A549 (cell line): Measurements from ENCODE around the gene MORF4L1. TPM values are rescaled to one million over a fixed set of nuclear protein-coding genes. Genes with fewer than 3 reads are reported as not detected.
"Not testable (repeated sequence)": the region's sequence is repeated elsewhere in the genome, so short reads cannot be mapped to it uniquely, and the experiment has no call there.

ENCODE experiments used
- ATAC-seq, 2 experiments: fragments of 200-7000 bp in 1 of 2; fragments of >200 bp in 1 of 2; cut with Nextera tagmentation in 1 of 2; cut with Tn5 transposase in 1 of 2; 3 replicates each; pipeline versions ENCODE4 v1.8.0 to v1.9.1; 2018 to 2020; ENCODE audit warnings: mild to moderate bottlenecking in 1 of 2, moderate library complexity in 1 of 2
- CTCF ChIA-PET: fragments of 300-600 bp; sonication (Branson Sonifier 250); formaldehyde crosslinking; extraction: SDS; loops from one replicate; lab custom pipeline; 2021; ENCODE audit warnings: antibody characterized with exemption, inconsistent platforms; lab: Yijun Ruan, JAX
- POLR2A ChIA-PET: fragments of 350-600 bp; formaldehyde crosslinking; extraction: SDS; loops from one replicate; lab custom pipeline; 2021; ENCODE audit warnings: antibody characterized with exemption, inconsistent platforms; lab: Yijun Ruan, JAX
- DNase-seq, 2 experiments: peaks; one replicate each; pipeline versions ENCODE4 v3.0.0 to v3.0.0-alpha.2; 2011 to 2016; ENCODE audit warnings: low read depth in 1 of 2, low spot score in 1 of 2
- FAIRE-seq: peaks from 2 replicates; lab custom pipeline; 2011; peaks lifted over from hg19 to GRCh38; lab: Jason Lieb, UNC
- H3K27ac ChIP-seq, 2 experiments: fragments of >200 bp; sonication (Bioruptor Twin); formaldehyde crosslinking; 3 replicates each; pipeline ENCODE4 v1.5.1; 2016 to 2017
- H3K4me1 ChIP-seq: fragments of >200 bp; sonication (Bioruptor Twin); formaldehyde crosslinking; 3 replicates; pipeline ENCODE4 v1.6.1; 2016
- H3K4me2 ChIP-seq: fragments of >200 bp; sonication (Bioruptor Twin); formaldehyde crosslinking; 3 replicates; pipeline ENCODE4 v1.6.1; 2016
- H3K4me3 ChIP-seq: fragments of >200 bp; sonication (Bioruptor Twin); formaldehyde crosslinking; 3 replicates; pipeline ENCODE4 v1.5.1; 2016
- H3K9me3 ChIP-seq: fragments of >200 bp; sonication (Bioruptor Twin); formaldehyde crosslinking; 3 replicates; pipeline ENCODE4 v1.6.1; 2016
- CBX2 ChIP-seq: fragments of 200-600 bp; sonication (generic); IDR thresholded peaks from 2 replicates; pipeline ENCODE4 v1.6.1; 2016; ENCODE audit warnings: low read depth, mild to moderate bottlenecking, borderline replicate concordance
- CBX8 ChIP-seq: fragments of 200-600 bp; sonication (generic); IDR thresholded peaks from 2 replicates; pipeline ENCODE4 v1.6.1; 2016
- EHF ChIP-seq: fragments of 250-450 bp; sonication (Bioruptor Pico); IDR thresholded peaks from 2 replicates; pipeline ENCODE4 v1.5.0; 2020; ENCODE audit warnings: mild to moderate bottlenecking
- ESRRA ChIP-seq: fragments of 150-350 bp; IDR thresholded peaks from 2 replicates; pipeline ENCODE4 v1.6.1; 2014; ENCODE audit warnings: mild to moderate bottlenecking, low read length, borderline replicate concordance
- FOXS1 ChIP-seq: fragments of 250-450 bp; sonication (Bioruptor Pico); IDR thresholded peaks from 2 replicates; pipeline ENCODE4 v1.5.0; 2020; ENCODE audit warnings: mild to moderate bottlenecking, moderate library complexity
- HDAC2 ChIP-seq: fragments of 200-600 bp; sonication (generic); IDR thresholded peaks from 2 replicates; pipeline ENCODE4 v1.6.1; 2016
- HEYL ChIP-seq: fragments of 250-450 bp; sonication (Bioruptor Pico); IDR thresholded peaks from 2 replicates; pipeline ENCODE4 v1.8.0; 2021; ENCODE audit warnings: mild to moderate bottlenecking, moderate library complexity
- HOXA7 ChIP-seq: fragments of 250-450 bp; sonication (Bioruptor Pico); IDR thresholded peaks from 2 replicates; pipeline ENCODE4 v1.5.0; 2020; ENCODE audit warnings: mild to moderate bottlenecking, moderate library complexity
- JUN ChIP-seq, 2 experiments: fragments of >200 bp; sonication (Bioruptor Twin); formaldehyde crosslinking; IDR thresholded peaks; 2 replicates in 1 of 2; 3 replicates in 1 of 2; pipeline ENCODE4 v1.6.1; 2016 to 2017
- KDM1A ChIP-seq: fragments of 200-600 bp; sonication (generic); IDR thresholded peaks from 2 replicates; pipeline ENCODE4 v1.6.1; 2016; ENCODE audit warnings: low read depth, mild to moderate bottlenecking
- MYC ChIP-seq: IDR thresholded peaks from 2 replicates; pipeline ENCODE4 v1.6.1; 2012; ENCODE audit warnings: mild to moderate bottlenecking, inconsistent platforms, low read length, improper control_type of control experiment, borderline replicate concordance
- NPAS2 ChIP-seq: fragments of 250-450 bp; sonication (Bioruptor Pico); IDR thresholded peaks from 2 replicates; pipeline ENCODE4 v1.8.0; 2022; ENCODE audit warnings: mild to moderate bottlenecking, moderate library complexity, borderline replicate concordance
- RARB ChIP-seq: fragments of 250-450 bp; sonication (Bioruptor Pico); IDR thresholded peaks from 2 replicates; pipeline ENCODE4 v1.8.0; 2021; ENCODE audit warnings: mild to moderate bottlenecking, moderate library complexity
- RFX5 ChIP-seq: fragments of 450-650 bp; IDR thresholded peaks from 2 replicates; pipeline ENCODE4 v1.7.1; 2014; ENCODE audit warnings: antibody characterized with exemption, mild to moderate bottlenecking, moderate library complexity
- SREBF2 ChIP-seq: fragments of 450-650 bp; IDR thresholded peaks from 2 replicates; pipeline ENCODE4 v1.6.1; 2014; ENCODE audit warnings: mild to moderate bottlenecking, moderate library complexity
- TP53 ChIP-seq: fragments of 250-450 bp; sonication (Bioruptor Pico); IDR thresholded peaks from 2 replicates; pipeline ENCODE4 v1.5.0; 2021; ENCODE audit warnings: mild to moderate bottlenecking, moderate library complexity
- ZC3H11A ChIP-seq: fragments of 450-650 bp; IDR thresholded peaks from 2 replicates; pipeline ENCODE4 v1.6.1; 2014; ENCODE audit warnings: antibody characterized with exemption, mild to moderate bottlenecking
- ZNF302 ChIP-seq: fragments of 250-450 bp; sonication (Bioruptor Pico); IDR thresholded peaks from 2 replicates; pipeline ENCODE4 v1.9.0; 2021; ENCODE audit warnings: inconsistent platforms, mild to moderate bottlenecking, moderate library complexity
- ZSCAN20 ChIP-seq: fragments of 250-450 bp; sonication (Bioruptor Pico); IDR thresholded peaks from 2 replicates; pipeline ENCODE4 v1.8.0; 2022; ENCODE audit warnings: mild to moderate bottlenecking, moderate library complexity
- WGBS: methylation state at CpG from one replicate; pipeline ENCODE4 v1.1.6; 2017; ENCODE audit errors: missing lambda C conversion rate; 5-methylcytosine and 5-hydroxymethylcytosine counted together
- polyA plus RNA-seq, 4 experiments: library from polyadenylated mRNA; depleted of rRNA in 3 of 4; stranded (reverse); fragments of >200 nt; fragmentation: RNase III in 1 of 4; extraction: RNeasy Plus Mini Kit Qiagen cat#74134 plus additional on column Dnase treatment in 1 of 4; gene quantifications; 2 replicates in 3 of 4; 3 replicates in 1 of 4; pipeline ENCODE4 v1.2.3, GENCODE V29; 2011 to 2017
- TF ChIP-seq, protein P1 (sequence below): fragments of >200 bp; sonication (Bioruptor Twin); formaldehyde crosslinking; IDR thresholded peaks from 3 replicates; pipeline ENCODE4 v1.5.1; 2016
- TF ChIP-seq, protein P2 (sequence below): fragments of 150-350 bp; IDR thresholded peaks from 2 replicates; pipeline ENCODE4 v1.6.1; 2014; ENCODE audit warnings: low read depth, mild to moderate bottlenecking, low read length
- TF ChIP-seq, protein P3 (sequence below): fragments of >200 bp; sonication (Bioruptor Twin); formaldehyde crosslinking; IDR thresholded peaks from 2 replicates; pipeline ENCODE4 v1.6.1; 2016
- TF ChIP-seq, protein P4 (sequence below): IDR thresholded peaks from 2 replicates; pipeline ENCODE4 v1.6.1; 2012; ENCODE audit warnings: low read depth, borderline replicate concordance

The MORF4L1 gene
- polyA plus RNA-seq, 2 of the 4 experiments (the other 2 are of a cell fraction) = 498 to 927 TPM

DNA sequence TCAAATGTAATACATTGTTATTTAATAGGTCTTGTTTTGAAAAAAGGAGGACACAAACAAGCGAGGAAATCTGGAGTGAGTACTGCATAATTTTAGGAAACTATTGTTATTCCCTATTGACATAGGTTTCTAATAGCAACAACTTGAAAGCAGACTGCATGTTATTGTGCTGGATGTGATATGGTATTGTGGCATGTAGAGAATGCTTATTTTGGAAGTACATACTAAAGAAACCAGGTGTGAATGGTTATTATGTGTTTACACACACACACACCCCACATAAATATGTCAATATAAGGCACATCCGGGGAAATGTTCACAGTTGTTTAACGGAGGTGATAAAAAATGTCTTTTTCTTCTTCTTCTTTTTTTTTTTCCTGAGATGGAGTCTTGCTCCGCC is 5.9 kb upstream of the MORF4L1 start:
- Histone ChIP-seq H3K9me3 (no peaks in the 10 kb centered on the region), H3K4me2 (no peak overlapping the region), H3K4me1 (no peaks in the 10 kb centered on the region), H3K4me3 (no peak overlapping the region), H3K27ac (no peak overlapping the region)
- DNase-seq (peak in 1 of 2 experiments; percentile 41), FAIRE-seq (no peak), ATAC-seq (peak; percentile 44 to 64; a peak in 5 of 6 replicates)
- ChIA-PET POLR2A (no interaction called here), CTCF (interaction anchor here (1.6 kb wide), 1 partner anchor 318 kb away, joined by 3 read pairs; no protein-coding TSS in a partner anchor)
- WGBS = 57% methylated on average over 4 of the region's 4 CpGs
- TF ChIP-seq RFX5 (no peak), TP53 (no peak), EHF (CRISPR knock-in tag) (no peak), MYC (no peak), KDM1A (no peak), NPAS2 (no peak), HEYL (CRISPR knock-in tag) (no peak), ZNF302 (CRISPR knock-in tag) (no peak), HOXA7 (CRISPR knock-in tag) (no peak), ZC3H11A (no peak), ZSCAN20 (CRISPR knock-in tag) (no peak)
- TF ChIP-seq, protein P1, sequence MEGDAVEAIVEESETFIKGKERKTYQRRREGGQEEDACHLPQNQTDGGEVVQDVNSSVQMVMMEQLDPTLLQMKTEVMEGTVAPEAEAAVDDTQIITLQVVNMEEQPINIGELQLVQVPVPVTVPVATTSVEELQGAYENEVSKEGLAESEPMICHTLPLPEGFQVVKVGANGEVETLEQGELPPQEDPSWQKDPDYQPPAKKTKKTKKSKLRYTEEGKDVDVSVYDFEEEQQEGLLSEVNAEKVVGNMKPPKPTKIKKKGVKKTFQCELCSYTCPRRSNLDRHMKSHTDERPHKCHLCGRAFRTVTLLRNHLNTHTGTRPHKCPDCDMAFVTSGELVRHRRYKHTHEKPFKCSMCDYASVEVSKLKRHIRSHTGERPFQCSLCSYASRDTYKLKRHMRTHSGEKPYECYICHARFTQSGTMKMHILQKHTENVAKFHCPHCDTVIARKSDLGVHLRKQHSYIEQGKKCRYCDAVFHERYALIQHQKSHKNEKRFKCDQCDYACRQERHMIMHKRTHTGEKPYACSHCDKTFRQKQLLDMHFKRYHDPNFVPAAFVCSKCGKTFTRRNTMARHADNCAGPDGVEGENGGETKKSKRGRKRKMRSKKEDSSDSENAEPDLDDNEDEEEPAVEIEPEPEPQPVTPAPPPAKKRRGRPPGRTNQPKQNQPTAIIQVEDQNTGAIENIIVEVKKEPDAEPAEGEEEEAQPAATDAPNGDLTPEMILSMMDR = no peak
- TF ChIP-seq, protein P2, sequence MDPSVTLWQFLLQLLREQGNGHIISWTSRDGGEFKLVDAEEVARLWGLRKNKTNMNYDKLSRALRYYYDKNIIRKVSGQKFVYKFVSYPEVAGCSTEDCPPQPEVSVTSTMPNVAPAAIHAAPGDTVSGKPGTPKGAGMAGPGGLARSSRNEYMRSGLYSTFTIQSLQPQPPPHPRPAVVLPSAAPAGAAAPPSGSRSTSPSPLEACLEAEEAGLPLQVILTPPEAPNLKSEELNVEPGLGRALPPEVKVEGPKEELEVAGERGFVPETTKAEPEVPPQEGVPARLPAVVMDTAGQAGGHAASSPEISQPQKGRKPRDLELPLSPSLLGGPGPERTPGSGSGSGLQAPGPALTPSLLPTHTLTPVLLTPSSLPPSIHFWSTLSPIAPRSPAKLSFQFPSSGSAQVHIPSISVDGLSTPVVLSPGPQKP = no peak

DNA sequence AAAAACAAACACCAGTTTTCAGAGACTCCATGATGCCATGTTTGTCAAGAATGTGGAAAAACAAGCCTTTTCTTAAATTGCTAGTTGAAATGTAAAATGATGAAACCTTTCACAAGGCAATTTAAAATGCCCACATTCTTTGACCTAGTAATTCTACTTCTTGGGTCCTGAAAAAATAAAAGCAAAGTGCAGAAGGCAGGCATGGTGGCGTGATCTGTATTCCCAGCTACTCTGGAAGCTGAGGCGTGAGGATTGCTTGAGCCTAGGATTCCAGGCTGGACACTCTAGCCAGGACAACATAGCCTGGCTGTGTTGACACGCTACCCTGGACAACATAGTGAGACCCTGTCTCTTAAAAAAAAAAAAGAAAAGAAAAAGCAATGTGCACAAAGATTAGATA is 4.3 kb upstream of the MORF4L1 start:
- ATAC-seq (no peak), FAIRE-seq (no peak), DNase-seq (no peak)
- POLR2A ChIA-PET = no interaction called here
- Histone ChIP-seq H3K27ac (no peak overlapping the region), H3K4me3 (no peak overlapping the region), H3K9me3 (no peaks in the 10 kb centered on the region), H3K4me1 (0 out of 3 replicates have a peak, but pooled peaks cover 3% of the 10 kb centered on the region), H3K4me2 (no peak overlapping the region)
- no peak for TF ChIP-seq CBX8
- TF ChIP-seq HEYL (CRISPR knock-in tag) = no peak
- TF ChIP-seq FOXS1 = no peak
- no peak for TF ChIP-seq ESRRA
- TF ChIP-seq EHF (CRISPR knock-in tag) = no peak
- TF ChIP-seq ZNF302 (CRISPR knock-in tag) = no peak
- TF ChIP-seq CBX2 = no peak
- TF ChIP-seq, protein P3, sequence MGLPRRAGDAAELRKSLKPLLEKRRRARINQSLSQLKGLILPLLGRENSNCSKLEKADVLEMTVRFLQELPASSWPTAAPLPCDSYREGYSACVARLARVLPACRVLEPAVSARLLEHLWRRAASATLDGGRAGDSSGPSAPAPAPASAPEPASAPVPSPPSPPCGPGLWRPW = no peak
- TF ChIP-seq NPAS2 = no peak
- no peak for TF ChIP-seq JUN (IDR thresholded peaks at IDR 0.05)
- TF ChIP-seq, protein P4, sequence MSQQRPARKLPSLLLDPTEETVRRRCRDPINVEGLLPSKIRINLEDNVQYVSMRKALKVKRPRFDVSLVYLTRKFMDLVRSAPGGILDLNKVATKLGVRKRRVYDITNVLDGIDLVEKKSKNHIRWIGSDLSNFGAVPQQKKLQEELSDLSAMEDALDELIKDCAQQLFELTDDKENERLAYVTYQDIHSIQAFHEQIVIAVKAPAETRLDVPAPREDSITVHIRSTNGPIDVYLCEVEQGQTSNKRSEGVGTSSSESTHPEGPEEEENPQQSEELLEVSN = no peak
- no peak for TF ChIP-seq RARB (CRISPR knock-in tag)
- TF ChIP-seq TP53 = no peak
- TF ChIP-seq HDAC2 = no peak
- TF ChIP-seq SREBF2 = no peak
- 90% methylated on average over 3 of the region's 3 CpGs for WGBS
- CTCF ChIA-PET = interaction anchor here (0.6 to 1.0 kb wide), 2 partner anchors 8 to 309 kb away, joined by 4 to 6 read pairs; no protein-coding TSS in a partner anchor

DNA sequence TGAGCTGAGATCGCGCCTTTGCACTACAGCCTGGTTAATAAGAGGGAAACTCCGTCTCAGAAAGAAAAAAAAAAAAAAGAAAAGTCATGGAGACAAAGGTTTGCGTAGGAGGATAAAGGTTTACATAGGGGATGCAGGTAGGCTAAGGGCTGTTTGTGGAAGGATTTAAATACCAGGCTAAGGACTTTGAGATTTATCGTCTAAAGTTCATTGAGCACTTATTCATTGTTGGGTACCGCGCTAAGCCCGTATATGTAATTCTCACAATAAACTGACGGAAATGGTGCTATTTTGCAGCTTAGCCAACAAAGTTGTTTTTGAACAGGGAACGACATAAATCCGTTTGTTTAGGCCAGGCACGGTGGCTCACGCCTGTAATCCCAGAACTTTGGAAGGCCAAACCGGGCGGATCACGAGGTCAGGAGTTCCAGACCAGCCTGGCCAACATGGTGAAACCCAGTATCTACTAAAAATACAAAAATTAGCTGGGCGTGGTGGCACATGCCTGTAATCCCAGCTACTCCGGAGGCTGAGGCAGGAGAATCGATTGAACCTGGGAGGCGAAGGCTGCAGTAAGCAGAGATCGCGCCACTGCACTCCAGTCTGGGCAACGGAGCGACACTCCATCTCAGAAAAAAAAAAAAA is 1.1 kb upstream of the MORF4L1 start:
- Histone ChIP-seq H3K27ac (peak overlapping the region in 1 of 2 experiments; percentile 3; a peak in 1 of 6 replicates), H3K4me2 (peak overlapping the region; percentile 83; the same call in 2 of the 3 replicates), H3K4me1 (peaks cover 23% of the 10 kb centered on the region)
- not testable (repeated sequence) for ATAC-seq, H3K4me3 ChIP-seq, H3K9me3 ChIP-seq, DNase-seq, FAIRE-seq
- CTCF ChIA-PET = interaction anchor here (0.6 to 3.3 kb wide), 8 partner anchors 10 to 110 kb away, joined by 3 to 25 read pairs (median 4); no protein-coding TSS in a partner anchor
- POLR2A ChIA-PET = interaction anchor here (0.9 kb wide), 1 partner anchor 12 kb away, joined by 3 read pairs; no protein-coding TSS in a partner anchor
- WGBS = 91% methylated on average over 24 of the region's 24 CpGs
